AML-193 (cell line): ENCODE data around the gene SFTPB.

ENCODE experiments used
- DNase-seq, 2 experiments: peaks; one replicate each; lab custom pipeline; 2025; lab: John Stamatoyannopoulos, UW

The SFTPB gene

GRCh38 chr2:85702800-85703199 lies 34.8 kb upstream of the SFTPB start:
- DNase-seq, result no peak

DNA sequence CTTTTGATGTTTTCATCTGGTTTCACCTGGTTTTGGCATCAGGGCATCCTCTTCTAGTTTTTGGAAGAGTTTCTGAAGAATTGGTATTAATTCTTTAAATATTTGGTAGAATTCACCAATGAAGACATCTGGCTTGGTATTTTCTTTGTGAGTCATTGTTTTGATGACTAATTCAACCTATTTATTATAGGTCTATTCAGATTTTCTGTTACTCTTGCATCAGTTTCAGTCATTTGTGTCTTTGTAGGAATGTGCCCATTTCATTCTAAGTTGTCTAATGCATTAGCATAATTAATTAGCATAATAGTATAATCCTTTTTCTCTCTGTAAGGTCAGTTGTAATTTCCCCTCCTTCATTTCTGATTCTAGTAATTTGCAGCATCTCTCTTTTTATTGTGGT lies 34.2 kb upstream of the SFTPB start:
- no peak for DNase-seq

DNA sequence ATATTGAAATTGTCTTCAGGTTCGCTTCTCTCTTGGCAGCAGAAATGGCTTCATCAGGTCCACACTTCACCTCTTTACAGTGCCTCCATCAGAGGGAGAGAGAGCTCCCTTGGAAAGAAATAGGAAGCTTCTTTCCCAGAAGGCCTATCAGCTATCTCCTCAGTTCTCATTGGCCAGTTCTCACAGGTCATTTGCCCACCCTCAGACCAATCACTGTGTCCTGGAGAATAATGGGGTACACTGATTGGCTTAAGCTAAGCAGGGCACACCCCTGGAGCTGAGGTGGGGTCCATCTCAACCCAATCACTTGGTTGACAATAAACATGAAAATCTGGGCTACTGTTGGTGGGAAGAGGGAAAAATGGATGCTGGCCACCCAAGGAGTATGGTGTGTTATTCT lies 31.3 kb upstream of the SFTPB start:
- no peak for DNase-seq

DNA sequence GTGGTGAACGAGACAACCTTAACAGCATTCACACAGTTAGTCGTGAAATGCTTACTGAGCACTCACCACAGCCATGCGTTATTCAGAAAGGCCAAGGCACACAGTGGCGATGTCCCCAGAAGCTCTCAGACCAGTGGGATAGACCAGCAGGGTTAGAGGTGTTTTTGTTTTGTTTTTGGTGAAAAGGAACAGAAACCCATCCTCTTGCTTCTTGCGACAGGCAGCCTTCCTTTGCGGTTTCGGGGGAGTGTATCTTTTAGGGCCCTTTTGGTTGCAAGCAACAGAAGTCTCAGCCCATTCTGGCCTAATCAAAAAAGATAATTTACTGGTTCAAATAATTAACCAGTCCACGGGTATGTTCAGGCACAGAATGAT lies 30.9 kb upstream of the SFTPB start:
- DNase-seq, result no peak

- DNase-seq, result no peak
Measured at GRCh38 chr2:85698184-85698879, 30.3 kb upstream of the SFTPB start.

DNA sequence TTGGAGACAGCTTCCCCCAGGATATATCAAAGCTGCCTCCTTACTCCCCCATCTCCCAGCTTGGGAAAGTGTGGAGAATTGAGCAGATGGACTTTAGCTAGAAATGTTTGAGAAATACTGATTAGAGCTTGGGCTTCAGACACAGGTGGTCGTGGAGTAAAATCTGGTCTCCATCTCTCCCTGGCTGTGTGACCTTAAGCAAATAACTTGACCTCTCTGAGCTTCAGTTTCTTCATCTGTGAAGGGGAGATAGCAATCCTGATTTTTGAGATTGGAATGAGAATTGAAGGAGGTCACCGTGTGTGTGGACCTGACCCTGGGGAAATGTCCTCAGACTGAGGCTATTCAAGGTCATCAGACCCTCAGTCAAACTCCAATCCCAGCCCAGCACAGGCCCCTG lies 29.7 kb upstream of the SFTPB start:
- no peak for DNase-seq

DNA sequence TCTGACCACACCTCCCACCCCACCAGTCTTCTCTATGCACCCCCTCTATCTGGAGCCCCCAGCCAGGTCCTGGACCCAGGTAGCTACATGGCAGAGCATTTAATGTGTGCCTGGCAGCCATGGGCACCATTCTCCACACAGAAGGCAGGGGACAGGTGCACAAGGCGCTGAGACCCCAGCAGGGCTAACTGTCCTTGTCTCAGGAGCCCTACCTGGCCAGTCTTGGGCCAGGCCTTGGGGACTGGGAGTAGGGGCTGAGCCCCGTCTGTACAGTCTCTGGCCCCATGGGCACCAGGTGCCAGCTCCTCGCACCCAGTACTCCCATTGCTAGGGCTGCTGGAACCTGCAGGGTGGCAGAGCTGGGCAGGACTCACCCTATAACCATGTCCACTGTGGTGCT lies 29.1 kb upstream of the SFTPB start:
- DNase-seq, result no peak

DNA sequence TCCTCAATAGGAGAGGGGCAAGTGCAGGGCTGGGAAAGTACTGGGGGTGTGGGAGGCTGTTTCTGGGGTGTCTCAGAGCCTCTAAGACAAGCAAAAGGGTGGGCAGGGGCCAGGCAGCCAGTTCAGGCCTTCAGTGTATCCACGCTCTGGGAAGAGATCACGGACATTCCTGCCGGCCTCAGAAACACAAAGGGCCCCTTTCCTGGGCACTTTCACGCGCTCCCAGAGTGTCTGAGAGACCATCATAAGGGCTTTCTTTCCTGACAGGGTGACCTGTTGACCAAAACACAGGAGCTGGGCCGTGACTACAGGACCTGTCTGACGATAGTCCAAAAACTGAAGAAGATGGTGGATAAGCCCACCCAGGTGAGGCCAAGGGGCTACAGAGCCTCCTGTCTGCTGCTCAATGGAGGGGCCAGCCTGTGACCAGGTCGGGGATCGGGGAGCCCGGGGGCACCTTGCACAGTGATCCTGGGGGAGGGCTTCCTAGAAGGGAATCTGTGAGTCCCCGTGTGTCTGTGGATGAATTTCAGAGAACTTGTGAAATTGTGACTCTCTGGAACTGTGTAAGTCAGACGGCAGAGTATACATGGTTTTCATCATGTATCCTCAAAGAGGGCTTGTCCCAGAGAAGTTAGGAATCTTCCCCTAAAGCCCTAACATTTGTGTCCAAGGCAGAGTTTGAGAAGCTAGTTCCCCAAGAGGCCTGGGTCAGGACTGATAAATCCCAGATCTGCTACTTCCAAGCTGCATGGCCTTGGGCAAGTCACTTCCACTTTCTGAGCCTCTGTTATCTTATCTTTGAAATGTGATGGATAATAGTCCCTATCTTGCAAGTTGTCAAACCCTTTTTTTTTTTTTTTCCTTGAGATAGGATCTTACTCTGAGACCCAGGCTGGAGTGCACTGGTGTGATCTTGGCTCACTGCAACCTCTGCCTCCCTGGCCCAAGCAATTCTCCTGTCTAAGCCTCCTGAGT lies 28.0 kb upstream of the SFTPB start:
- DNase-seq, result no peak

GRCh38 chr2:85695121-85695520 lies 27.1 kb upstream of the SFTPB start:
- no peak for DNase-seq

DNA sequence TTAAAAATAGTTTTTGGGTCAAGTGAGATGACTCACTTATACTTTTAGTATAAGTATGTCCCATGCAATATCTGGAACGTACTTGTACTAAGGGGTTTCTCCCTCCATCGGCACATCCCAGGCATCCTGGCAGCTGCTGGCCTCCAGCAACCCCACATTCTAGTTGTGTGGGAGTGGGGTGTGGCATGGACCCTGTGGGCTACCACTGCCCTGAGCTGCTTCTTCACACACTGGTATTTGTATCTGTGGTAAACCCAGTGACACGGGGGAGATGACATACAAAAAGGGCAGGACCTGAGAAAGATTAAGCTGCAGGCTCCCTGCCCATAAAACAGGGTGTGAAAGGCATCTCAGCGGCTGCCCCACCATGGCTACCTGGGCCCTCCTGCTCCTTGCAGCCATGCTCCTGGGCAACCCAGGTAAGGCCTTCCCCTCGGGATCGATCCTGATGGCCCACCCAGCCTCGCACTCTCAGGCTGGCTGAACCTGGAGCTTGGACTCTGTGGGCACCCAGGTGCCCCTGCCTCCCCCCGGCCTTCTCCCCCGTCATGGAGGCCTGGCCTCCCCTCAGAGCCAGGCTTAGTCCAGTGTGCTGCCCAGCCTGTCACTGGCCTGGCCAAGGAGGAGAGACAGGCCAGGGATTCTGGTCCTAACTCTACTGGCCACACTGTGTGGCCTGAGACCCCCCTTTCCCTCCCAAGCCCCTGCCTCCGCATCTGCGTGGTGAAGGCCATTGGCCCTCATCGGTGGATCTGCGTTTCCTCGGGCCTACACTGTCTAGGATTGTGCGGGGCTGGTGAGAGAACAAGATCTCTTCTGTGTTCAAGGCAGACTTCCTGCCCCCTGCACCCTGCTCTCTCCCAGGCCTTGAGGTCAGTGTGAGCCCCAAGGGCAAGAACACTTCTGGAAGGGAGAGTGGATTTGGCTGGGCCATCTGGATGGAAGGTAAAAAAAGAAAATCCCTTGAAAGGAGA lies 26.3 kb upstream of the SFTPB start, which contains the start of gene GNLY:
TSS of gene GNLY (plus strand) at position 307 of the 974 bp plus-strand sequence. CDS start at position 368, 61 bp downstream.
- DNase-seq, result no peak

DNA sequence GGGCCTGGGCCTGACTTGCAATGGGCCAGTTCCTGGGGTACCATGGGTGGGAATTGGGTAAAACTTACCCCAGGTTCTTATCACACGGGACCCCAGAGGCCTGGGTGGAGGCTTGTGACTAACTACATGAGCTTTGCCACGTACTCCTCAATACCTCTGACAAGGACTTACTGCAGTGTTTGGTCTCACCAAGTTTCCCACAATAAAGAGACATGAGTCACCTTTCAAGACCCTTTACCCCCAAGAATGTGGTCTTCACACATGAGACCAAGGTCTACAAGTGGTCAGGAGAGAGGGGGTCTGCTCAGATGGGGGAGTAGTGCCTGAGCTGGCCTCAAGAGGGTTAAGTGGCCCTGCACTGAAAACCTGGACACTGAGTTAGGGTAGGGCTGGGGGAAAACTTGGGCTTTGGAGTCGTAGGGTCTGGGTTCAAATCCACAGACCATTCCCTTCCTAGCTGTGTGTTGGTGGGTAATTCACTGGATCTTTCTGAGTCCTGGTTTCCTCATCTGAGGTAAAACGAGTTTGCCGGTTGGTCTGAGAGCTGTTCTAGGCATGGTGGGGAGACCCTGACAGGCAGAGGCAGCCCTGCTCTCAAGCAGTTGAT lies 24.1 kb upstream of the SFTPB start:
- DNase-seq, result no peak

DNA sequence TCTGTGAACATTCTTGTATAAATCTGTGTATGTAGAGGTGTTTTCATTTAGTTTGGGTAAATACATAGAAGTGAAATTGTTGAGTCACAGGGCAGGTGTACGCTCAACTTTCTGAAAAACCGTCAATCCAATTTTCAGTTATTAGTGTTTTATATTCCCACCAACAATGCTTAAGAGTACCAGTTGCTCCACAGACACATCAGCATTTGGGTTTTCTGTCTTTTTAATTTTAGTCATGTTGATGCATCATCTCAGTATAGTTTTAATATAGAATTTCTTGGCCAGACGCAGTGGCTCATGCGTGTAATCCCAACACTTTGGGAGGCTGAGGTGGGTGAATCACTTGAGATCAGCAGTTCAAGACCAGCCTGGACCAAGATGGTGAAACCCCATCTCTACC lies 22.9 kb upstream of the SFTPB start:
- DNase-seq, result no peak

DNA sequence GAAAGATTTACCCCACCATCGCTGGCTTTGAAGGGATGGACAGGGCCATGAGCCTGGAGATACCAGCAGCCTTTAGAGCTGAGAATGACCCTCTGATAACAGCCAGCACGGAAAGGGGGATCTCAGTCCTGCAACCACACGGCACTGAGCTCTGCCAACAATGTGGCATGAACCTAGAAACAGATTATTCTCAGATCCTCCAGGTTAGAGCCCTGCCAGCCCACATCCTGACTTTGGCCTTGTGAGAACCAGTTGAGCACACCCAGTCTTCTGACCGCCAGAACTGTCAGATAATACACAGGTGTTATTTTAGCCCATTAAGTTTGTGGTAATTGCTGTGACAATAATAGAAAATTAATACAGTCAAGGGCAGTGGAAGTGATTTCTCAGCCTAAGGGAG lies 16.8 kb upstream of the SFTPB start:
- DNase-seq, result no peak

DNA sequence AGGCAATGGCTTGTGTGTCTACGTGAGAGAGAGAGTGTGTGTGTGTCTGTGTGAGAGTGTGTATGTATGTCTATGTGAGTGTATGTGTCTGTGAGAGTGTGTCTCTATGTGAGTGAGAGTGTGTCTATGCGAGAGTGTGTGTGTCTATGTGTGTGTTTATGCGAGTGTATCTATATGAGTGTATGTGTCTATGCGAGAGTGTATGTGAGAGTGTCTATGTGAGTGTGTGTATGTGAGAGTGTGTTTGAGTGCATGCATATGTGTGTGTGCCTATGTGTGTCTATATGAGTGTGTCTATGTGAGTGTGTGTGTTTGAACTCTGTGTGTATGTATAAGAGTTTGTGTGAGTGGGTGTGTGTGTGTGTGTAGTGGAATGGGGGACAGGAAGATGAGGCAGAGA lies 16.4 kb upstream of the SFTPB start:
- DNase-seq, result no peak

DNA sequence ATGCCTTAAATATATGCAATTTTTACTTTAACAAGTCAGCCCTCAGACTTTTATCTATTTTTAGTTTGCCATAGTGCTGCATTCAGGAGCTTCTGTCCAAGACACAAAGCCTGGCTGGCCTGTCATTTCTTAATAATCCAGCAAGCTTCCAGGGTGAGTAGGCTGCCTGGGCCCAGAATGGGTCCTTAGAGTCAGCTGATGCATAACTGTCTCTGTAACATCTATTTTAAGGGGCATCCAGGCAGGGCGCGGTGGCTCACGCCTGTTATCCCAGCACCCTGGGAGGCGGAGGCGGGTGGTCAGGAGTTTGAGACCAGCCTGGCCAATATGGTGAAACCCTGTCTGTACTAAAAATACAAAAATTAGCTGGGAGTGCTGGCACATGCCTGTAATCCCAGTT lies 14.4 kb upstream of the SFTPB start:
- DNase-seq, result no peak

- DNase-seq, result no peak
Measured at GRCh38 chr2:85681776-85682175, 13.8 kb upstream of the SFTPB start.

- no peak for DNase-seq
Measured at GRCh38 chr2:85681372-85681763, 13.4 kb upstream of the SFTPB start.

- no peak for DNase-seq
Measured at GRCh38 chr2:85680707-85681371, 12.8 kb upstream of the SFTPB start.

GRCh38 chr2:85678794-85679672 lies 11.0 kb upstream of the SFTPB start:
- DNase-seq, result peak; percentile 35 to 47

GRCh38 chr2:85678377-85678776 lies 10.4 kb upstream of the SFTPB start:
- no peak for DNase-seq
